ENCODE results near the gene CDH13. TPM values are rescaled to one million over a fixed set of nuclear protein-coding genes. Genes with fewer than 3 reads are reported as not detected.

The CDH13 gene
- total RNA-seq, 1 donor from 2014 or later = 14.3 TPM

GRCh38 chr16:83109490-83110125 lies 482.8 kb downstream of the CDH13 start:
- no peaks in the 10 kb centered on the region for H3K9me3 ChIP-seq
- H3K4me1 ChIP-seq = no peaks in the 10 kb centered on the region
- H3K27ac ChIP-seq = no peak overlapping the region
- ATAC-seq (no peak), DNase-seq (no peak)
- no peaks in the 10 kb centered on the region for H3K36me3 ChIP-seq
- no peak overlapping the region for H3K4me3 ChIP-seq
- TF ChIP-seq, protein P1, sequence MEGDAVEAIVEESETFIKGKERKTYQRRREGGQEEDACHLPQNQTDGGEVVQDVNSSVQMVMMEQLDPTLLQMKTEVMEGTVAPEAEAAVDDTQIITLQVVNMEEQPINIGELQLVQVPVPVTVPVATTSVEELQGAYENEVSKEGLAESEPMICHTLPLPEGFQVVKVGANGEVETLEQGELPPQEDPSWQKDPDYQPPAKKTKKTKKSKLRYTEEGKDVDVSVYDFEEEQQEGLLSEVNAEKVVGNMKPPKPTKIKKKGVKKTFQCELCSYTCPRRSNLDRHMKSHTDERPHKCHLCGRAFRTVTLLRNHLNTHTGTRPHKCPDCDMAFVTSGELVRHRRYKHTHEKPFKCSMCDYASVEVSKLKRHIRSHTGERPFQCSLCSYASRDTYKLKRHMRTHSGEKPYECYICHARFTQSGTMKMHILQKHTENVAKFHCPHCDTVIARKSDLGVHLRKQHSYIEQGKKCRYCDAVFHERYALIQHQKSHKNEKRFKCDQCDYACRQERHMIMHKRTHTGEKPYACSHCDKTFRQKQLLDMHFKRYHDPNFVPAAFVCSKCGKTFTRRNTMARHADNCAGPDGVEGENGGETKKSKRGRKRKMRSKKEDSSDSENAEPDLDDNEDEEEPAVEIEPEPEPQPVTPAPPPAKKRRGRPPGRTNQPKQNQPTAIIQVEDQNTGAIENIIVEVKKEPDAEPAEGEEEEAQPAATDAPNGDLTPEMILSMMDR (IDR thresholded peaks at IDR 0.05) = no peak
- intact Hi-C loops (cut with DNase I) = no loop called here
- no peaks in the 10 kb centered on the region for H3K27me3 ChIP-seq (ENCODE audit: low read depth)

DNA sequence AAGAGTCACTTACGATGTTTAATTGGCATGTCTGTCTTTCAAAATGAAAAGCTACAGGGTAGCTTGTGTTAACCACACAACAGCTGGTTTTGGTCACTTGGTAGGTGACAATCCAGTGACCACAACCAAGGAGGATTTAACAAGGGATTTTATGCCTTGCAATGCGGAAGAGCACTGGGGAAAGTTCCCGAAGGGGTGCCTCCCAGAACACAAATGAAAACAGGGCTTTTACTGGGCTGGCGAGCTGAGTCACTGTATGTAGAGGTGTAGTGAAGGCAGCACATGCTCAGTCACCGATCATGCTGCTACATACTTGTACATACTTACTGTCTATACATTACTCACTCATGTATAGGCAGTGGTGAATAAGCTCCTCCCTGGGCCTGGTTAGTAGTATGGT lies 483.5 kb downstream of the CDH13 start:
- DNase-seq = no peak
- Histone ChIP-seq H3K36me3 (no peaks in the 10 kb centered on the region), H3K9me3 (no peaks in the 10 kb centered on the region), H3K4me1 (no peaks in the 10 kb centered on the region), H3K27me3 (ENCODE audit: low read depth) (no peaks in the 10 kb centered on the region), H3K4me3 (no peak overlapping the region), H3K27ac (no peak overlapping the region)
- intact Hi-C loops (cut with DNase I) = no loop called here
- TF ChIP-seq, protein P1 (IDR thresholded peaks at IDR 0.05) = no peak
- no peak for ATAC-seq

DNA sequence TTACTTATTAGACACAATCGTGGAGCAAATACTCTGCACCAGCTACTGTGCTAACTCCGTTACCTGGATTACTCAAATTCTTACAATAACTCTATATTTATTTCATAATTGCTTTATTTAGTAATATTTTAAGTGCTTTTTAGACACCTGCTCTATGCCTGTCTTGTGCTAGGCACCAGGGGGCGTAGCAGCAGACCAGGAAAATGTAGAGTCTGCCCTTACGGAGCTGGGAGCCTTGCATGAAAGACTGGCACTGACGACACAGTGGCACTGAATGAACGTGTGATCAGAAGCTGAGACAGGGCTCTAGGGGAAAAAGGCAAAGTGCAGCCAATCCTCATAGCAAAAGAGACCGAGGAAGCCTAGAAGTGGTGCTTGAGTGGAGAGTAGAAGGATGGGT lies 486.5 kb downstream of the CDH13 start:
- DNase-seq = no peak
- Histone ChIP-seq H3K9me3 (no peaks in the 10 kb centered on the region), H3K36me3 (no peaks in the 10 kb centered on the region), H3K4me1 (no peaks in the 10 kb centered on the region), H3K27me3 (ENCODE audit: low read depth) (no peaks in the 10 kb centered on the region), H3K27ac (no peak overlapping the region), H3K4me3 (no peak overlapping the region)
- TF ChIP-seq, protein P1 (IDR thresholded peaks at IDR 0.05) = peak; percentile 36
- peak in 1 of 2 donors; percentile 42 for ATAC-seq
- intact Hi-C loops (cut with DNase I) = no loop called here

DNA sequence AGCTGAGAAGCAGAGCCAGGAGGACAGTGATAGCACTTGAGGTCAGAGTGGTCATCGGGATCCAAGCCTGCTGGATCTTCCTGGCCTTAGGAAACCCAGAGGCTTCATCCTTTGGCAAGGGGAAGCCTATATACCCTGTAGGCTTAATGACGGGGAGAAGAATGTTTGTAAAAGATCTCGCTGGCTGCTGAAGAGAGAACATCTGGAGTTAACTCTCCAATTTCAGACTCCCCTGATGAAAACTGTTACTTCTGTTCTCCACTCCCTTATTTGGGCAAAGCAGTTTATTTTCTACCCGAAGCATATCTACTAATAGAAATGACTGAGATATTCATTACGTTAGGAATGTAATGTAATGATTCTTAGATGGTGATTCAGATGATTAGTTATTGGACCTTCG lies 487.0 kb downstream of the CDH13 start:
- Histone ChIP-seq H3K27ac (no peak overlapping the region), H3K36me3 (no peaks in the 10 kb centered on the region), H3K4me1 (no peaks in the 10 kb centered on the region), H3K9me3 (no peaks in the 10 kb centered on the region), H3K4me3 (no peak overlapping the region), H3K27me3 (ENCODE audit: low read depth) (no peaks in the 10 kb centered on the region)
- intact Hi-C loops (cut with DNase I) = no loop called here
- ATAC-seq (no peak), DNase-seq (no peak)
- TF ChIP-seq, protein P1 (IDR thresholded peaks at IDR 0.05) = no peak

GRCh38 chr16:83115491-83116232 lies 488.9 kb downstream of the CDH13 start:
- Histone ChIP-seq H3K9me3 (no peaks in the 10 kb centered on the region), H3K27me3 (ENCODE audit: low read depth) (no peaks in the 10 kb centered on the region), H3K36me3 (no peaks in the 10 kb centered on the region), H3K4me1 (no peaks in the 10 kb centered on the region), H3K27ac (no peak overlapping the region), H3K4me3 (no peak overlapping the region)
- TF ChIP-seq, protein P1 (IDR thresholded peaks at IDR 0.05) = no peak
- intact Hi-C loops (cut with DNase I) = no loop called here
- ATAC-seq (no peak), DNase-seq (no peak)
